Endothelial cell of hepatic sinusoid (primary cell): Measurements from ENCODE around the gene CADM2.
"Not testable (repeated sequence)": the region's sequence is repeated elsewhere in the genome, so short reads cannot be mapped to it uniquely, and the experiment has no call there.

Experiments used
- in situ Hi-C: cut with HindIII; loops from 2 replicates; pipeline ENCODE4 v1.10.0; 2017; ENCODE audit warnings: low sequenced_read_pairs

CADM2 gene

GRCh38 chr3:85631070-85631469, 672.3 kb downstream of the CADM2 start:
- in situ Hi-C loops, result no loop called here

- in situ Hi-C loops, result no loop called here
Observed at GRCh38 chr3:85632921-85633320, 674.1 kb downstream of the CADM2 start.

- in situ Hi-C loops, result no loop called here
Observed at GRCh38 chr3:85652360-85652759, 693.6 kb downstream of the CADM2 start.

GRCh38 chr3:85660451-85660850, 701.7 kb downstream of the CADM2 start:
- in situ Hi-C loops, result no loop called here

GRCh38 chr3:85662462-85662861, 703.7 kb downstream of the CADM2 start:
- in situ Hi-C loops, result no loop called here

GRCh38 chr3:85667744-85668143, 709.0 kb downstream of the CADM2 start:
- in situ Hi-C loops, result no loop called here

GRCh38 chr3:85670634-85671205, 711.9 kb downstream of the CADM2 start:
- in situ Hi-C loops, result no loop called here

GRCh38 chr3:85672761-85673160, 714.0 kb downstream of the CADM2 start:
- in situ Hi-C loops, result no loop called here

GRCh38 chr3:85678713-85679112, 719.9 kb downstream of the CADM2 start:
- in situ Hi-C loops, result no loop called here

GRCh38 chr3:85681906-85682305, 723.1 kb downstream of the CADM2 start:
- in situ Hi-C loops, result no loop called here

GRCh38 chr3:85691196-85691595, 732.4 kb downstream of the CADM2 start:
- in situ Hi-C loops, result no loop called here

GRCh38 chr3:85697156-85697555, 738.4 kb downstream of the CADM2 start:
- in situ Hi-C loops, result no loop called here

GRCh38 chr3:85706130-85706529, 747.3 kb downstream of the CADM2 start:
- in situ Hi-C loops, result no loop called here

GRCh38 chr3:85708325-85708724, 749.5 kb downstream of the CADM2 start:
- in situ Hi-C loops, result not testable (repeated sequence)

GRCh38 chr3:85709346-85709892, 750.6 kb downstream of the CADM2 start:
- in situ Hi-C loops, result no loop called here

- in situ Hi-C loops, result no loop called here
Observed at GRCh38 chr3:85710490-85710889, 751.7 kb downstream of the CADM2 start.

GRCh38 chr3:85721409-85722145, 762.8 kb downstream of the CADM2 start:
- in situ Hi-C loops, result no loop called here

- in situ Hi-C loops, result no loop called here
Observed at GRCh38 chr3:85725809-85726208, 767.0 kb downstream of the CADM2 start.

GRCh38 chr3:85726241-85726640, 767.5 kb downstream of the CADM2 start:
- in situ Hi-C loops, result no loop called here

GRCh38 chr3:85737846-85738245, 779.1 kb downstream of the CADM2 start:
- in situ Hi-C loops, result no loop called here

- in situ Hi-C loops, result no loop called here
Observed at GRCh38 chr3:85740561-85740960, 781.8 kb downstream of the CADM2 start.

GRCh38 chr3:85758442-85758841, 799.7 kb downstream of the CADM2 start:
- in situ Hi-C loops, result no loop called here
